Caco-2 (cell line): ENCODE results near the gene RIC3. TPM values are rescaled to one million over a fixed set of nuclear protein-coding genes. Genes with fewer than 3 reads are reported as not detected.

Experiments used
- BruUV-seq: library from RNA; stranded (reverse); fragments of 400-500 nt; replicated peaks from 2 replicates; lab custom pipeline; 2021; lab: Mats Ljungman, UMichigan
- CTCF ChIA-PET: fragments of 300-600 bp; sonication (Branson Sonifier 250); formaldehyde crosslinking; loops from one replicate; lab custom pipeline; 2022; ENCODE audit warnings: antibody characterized with exemption; lab: Charles Lee
- POLR2A ChIA-PET: fragments of 300-600 bp; sonication (Branson Sonifier 250); formaldehyde crosslinking; loops from one replicate; lab custom pipeline; 2022; ENCODE audit warnings: antibody characterized with exemption; lab: Charles Lee
- DNase-seq, 2 experiments: peaks; one replicate each; pipeline versions ENCODE4 v3.0.0 to v3.0.0-alpha.2; 2020 to 2022
- H3K27me3 ChIP-seq: replicated peaks from 2 replicates; pipeline ENCODE4 v1.6.0; 2011; ENCODE audit warnings: low read length; ENCODE audit not compliant: control insufficient read depth, insufficient read depth
- H3K36me3 ChIP-seq: 2 replicates; pipeline ENCODE4 v1.5.1; 2011; ENCODE audit warnings: low read length; ENCODE audit not compliant: control insufficient read depth, insufficient read depth
- H3K4me1 ChIP-seq: fragments of 250-450 bp; sonication (Bioruptor Pico); 2 replicates; pipeline ENCODE4 v1.5.1; 2020; ENCODE audit warnings: mild to moderate bottlenecking
- H3K4me3 ChIP-seq: 2 replicates; pipeline ENCODE4 v1.5.1; 2011; ENCODE audit warnings: low read depth, mild to moderate bottlenecking, control low read depth, low read length
- H3K9me3 ChIP-seq: fragments of 250-450 bp; sonication (Bioruptor Pico); 2 replicates; pipeline ENCODE4 v1.5.1; 2020; ENCODE audit warnings: mild to moderate bottlenecking, moderate library complexity
- H3K27ac Mint-ChIP-seq: one replicate; pipeline ENCODE4 v1.8.0; 2022; ENCODE audit warnings: mixed read lengths; ENCODE audit not compliant: unreplicated experiment
- H3K27me3 Mint-ChIP-seq: one replicate; pipeline ENCODE4 v1.8.0; 2022; ENCODE audit warnings: mixed read lengths; ENCODE audit not compliant: insufficient read depth, unreplicated experiment
- H3K36me3 Mint-ChIP-seq: one replicate; pipeline ENCODE4 v1.8.0; 2022; ENCODE audit warnings: mild to moderate bottlenecking, mixed read lengths; ENCODE audit not compliant: insufficient read depth, unreplicated experiment
- H3K4me1 Mint-ChIP-seq: one replicate; pipeline ENCODE4 v1.8.0; 2022; ENCODE audit warnings: low read depth, mixed read lengths; ENCODE audit not compliant: unreplicated experiment
- H3K4me3 Mint-ChIP-seq: one replicate; pipeline ENCODE4 v1.8.0; 2022; ENCODE audit warnings: mild to moderate bottlenecking, moderate library complexity, mixed read lengths; ENCODE audit not compliant: unreplicated experiment
- H3K9me3 Mint-ChIP-seq: one replicate; pipeline ENCODE4 v1.8.0; 2022; ENCODE audit warnings: mixed read lengths; ENCODE audit not compliant: unreplicated experiment
- intact Hi-C: fragments of 100-400 bp; cut with micrococcal nuclease; formaldehyde crosslinking; loops from one replicate; pipeline ENCODE4 v1.10.0; 2022; ENCODE audit not compliant: unreplicated experiment
- total RNA-seq: library from RNA; stranded (reverse); gene quantifications from 2 replicates; pipeline ENCODE4 v1.2.3, GENCODE V29; 2022
- TF ChIP-seq, protein P1 (sequence below), 2 experiments: fragments of 200-600 bp in 1 of 2; IDR thresholded peaks; 1 replicate in 1 of 2; 2 replicates in 1 of 2; pipeline versions ENCODE4 v1.5.1 to v1.8.0; 2011 to 2022; ENCODE audit warnings: antibody characterized with exemption in 1 of 2, control low read depth in 1 of 2, inconsistent platforms in 1 of 2, low read depth in 1 of 2, low read length in 1 of 2, mild to moderate bottlenecking in 1 of 2, moderate library complexity in 1 of 2; ENCODE audit not compliant: insufficient read depth in 1 of 2, severe bottlenecking in 1 of 2, unreplicated experiment in 1 of 2

Gene RIC3
- total RNA-seq, 1 experiment from 2014 or later: not detected

DNA sequence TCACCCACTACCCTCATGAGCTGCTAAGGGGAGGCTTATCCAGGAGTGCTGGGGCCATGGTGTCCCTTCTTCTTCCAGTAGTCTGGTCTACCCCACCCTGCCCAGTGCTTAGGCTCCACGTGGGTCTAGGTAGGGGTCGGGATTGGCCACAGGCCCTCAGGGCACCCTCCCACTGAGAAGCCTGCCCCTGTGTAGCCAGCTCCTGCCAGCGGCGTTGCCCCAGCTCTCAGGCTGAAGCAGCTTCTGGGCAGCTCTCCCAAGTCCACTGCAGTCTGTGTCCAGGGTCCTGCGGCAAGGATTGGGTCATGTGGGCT is 24.0 kb upstream of the RIC3 start:
- BruUV-seq: no TSS peak

DNA sequence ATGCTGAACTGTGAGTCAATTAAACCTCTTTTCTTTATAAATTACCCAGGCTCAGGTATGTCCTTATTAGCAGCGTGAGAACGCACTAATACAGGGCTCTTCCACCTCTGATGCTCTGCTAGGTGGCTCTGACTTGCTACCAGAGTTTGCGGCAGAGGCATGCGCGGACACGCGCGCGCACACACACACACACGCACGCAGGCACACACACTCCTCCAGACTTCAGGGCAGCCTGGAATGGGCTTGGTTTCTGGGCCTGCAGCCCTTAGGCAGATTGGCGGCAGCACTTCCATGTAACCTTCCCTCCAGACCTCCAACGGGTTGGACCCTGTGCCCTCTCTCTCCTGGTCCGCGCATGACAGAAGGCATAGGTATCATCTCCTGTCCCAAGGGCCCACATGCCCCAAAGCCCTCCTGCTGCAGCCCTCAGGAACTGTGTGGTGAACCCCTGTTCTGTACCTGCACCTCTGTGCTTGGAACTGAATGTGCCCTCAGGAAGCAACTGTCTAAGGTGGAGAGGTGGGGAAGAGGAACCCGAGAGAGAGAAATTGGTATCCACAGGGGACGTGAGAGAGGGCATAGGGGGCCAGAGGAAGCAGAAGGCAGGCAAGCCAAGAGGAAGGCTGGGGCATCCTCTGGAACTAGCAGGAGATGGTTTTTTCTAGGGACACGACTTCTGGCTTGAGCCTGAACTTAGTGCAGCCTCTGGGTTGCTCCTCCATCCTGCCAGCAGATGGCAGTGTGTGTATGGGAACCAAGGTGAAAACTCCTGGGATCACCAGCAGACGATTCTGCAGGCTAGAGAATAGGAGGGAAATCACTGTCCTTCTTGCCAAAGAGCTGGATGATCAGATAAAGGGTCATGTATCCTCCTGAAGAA is 23.4 kb upstream of the RIC3 start:
- Histone ChIP-seq H3K27me3 (no peaks in the 10 kb centered on the region; the same call in 1 of the 2 replicates), H3K4me3 (no peak overlapping the region), H3K4me1 (no peaks in the 10 kb centered on the region), H3K9me3 (no peaks in the 10 kb centered on the region), H3K36me3 (no peaks in the 10 kb centered on the region)
- Mint-ChIP-seq H3K27ac (no peak overlapping the region), H3K27me3 (peaks cover 5% of the 10 kb centered on the region), H3K4me3 (no peak overlapping the region), H3K36me3 (no peaks in the 10 kb centered on the region), H3K9me3 (no peaks in the 10 kb centered on the region), H3K4me1 (no peaks in the 10 kb centered on the region)
- intact Hi-C loops: loop anchor here (1.0 to 10.0 kb wide), 2 partner anchors 187 to 374 kb away; no protein-coding TSS in a partner anchor
- no TSS peak for BruUV-seq
- CTCF ChIA-PET: interaction anchor here (0.6 to 1.8 kb wide), 6 partner anchors 15 to 474 kb away, joined by 3 to 8 read pairs (median 4); partner anchors contain the start of gene LMO1
- POLR2A ChIA-PET: no interaction called here
- DNase-seq: peak; percentile 71 to 76
- TF ChIP-seq, protein P1, sequence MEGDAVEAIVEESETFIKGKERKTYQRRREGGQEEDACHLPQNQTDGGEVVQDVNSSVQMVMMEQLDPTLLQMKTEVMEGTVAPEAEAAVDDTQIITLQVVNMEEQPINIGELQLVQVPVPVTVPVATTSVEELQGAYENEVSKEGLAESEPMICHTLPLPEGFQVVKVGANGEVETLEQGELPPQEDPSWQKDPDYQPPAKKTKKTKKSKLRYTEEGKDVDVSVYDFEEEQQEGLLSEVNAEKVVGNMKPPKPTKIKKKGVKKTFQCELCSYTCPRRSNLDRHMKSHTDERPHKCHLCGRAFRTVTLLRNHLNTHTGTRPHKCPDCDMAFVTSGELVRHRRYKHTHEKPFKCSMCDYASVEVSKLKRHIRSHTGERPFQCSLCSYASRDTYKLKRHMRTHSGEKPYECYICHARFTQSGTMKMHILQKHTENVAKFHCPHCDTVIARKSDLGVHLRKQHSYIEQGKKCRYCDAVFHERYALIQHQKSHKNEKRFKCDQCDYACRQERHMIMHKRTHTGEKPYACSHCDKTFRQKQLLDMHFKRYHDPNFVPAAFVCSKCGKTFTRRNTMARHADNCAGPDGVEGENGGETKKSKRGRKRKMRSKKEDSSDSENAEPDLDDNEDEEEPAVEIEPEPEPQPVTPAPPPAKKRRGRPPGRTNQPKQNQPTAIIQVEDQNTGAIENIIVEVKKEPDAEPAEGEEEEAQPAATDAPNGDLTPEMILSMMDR (IDR thresholded peaks at IDR 0.05; ENCODE audit: insufficient read depth in 1 of 2, low read depth in 1 of 2, low read length in 1 of 2, severe bottlenecking in 1 of 2, unreplicated experiment in 1 of 2): peak; percentile 84 to 93

More for the DNA sequence above, 24.0 kb upstream of the RIC3 start:
- ChIA-PET POLR2A (no interaction called here), CTCF (interaction anchor here (0.6 to 1.8 kb wide), 6 partner anchors 14 to 473 kb away, joined by 3 to 8 read pairs (median 4); partner anchors contain the start of gene LMO1)
- H3K36me3 ChIP-seq: no peaks in the 10 kb centered on the region
- Mint-ChIP-seq H3K9me3 (no peaks in the 10 kb centered on the region), H3K36me3 (no peaks in the 10 kb centered on the region), H3K4me3 (no peak overlapping the region), H3K4me1 (no peaks in the 10 kb centered on the region), H3K27ac (no peak overlapping the region), H3K27me3 (peaks cover 7% of the 10 kb centered on the region)
- no peaks in the 10 kb centered on the region for H3K4me1 ChIP-seq
- TF ChIP-seq, protein P1 (IDR thresholded peaks at IDR 0.05; ENCODE audit: insufficient read depth in 1 of 2, low read depth in 1 of 2, low read length in 1 of 2, severe bottlenecking in 1 of 2, unreplicated experiment in 1 of 2): no peak
- intact Hi-C loops: loop anchor here (1.0 to 10.0 kb wide), 2 partner anchors 188 to 373 kb away; no protein-coding TSS in a partner anchor
- H3K27me3 ChIP-seq: no peaks in the 10 kb centered on the region; the same call in 1 of the 2 replicates
- no peaks in the 10 kb centered on the region for H3K9me3 ChIP-seq
- no peak for DNase-seq
- H3K4me3 ChIP-seq: no peak overlapping the region

DNA sequence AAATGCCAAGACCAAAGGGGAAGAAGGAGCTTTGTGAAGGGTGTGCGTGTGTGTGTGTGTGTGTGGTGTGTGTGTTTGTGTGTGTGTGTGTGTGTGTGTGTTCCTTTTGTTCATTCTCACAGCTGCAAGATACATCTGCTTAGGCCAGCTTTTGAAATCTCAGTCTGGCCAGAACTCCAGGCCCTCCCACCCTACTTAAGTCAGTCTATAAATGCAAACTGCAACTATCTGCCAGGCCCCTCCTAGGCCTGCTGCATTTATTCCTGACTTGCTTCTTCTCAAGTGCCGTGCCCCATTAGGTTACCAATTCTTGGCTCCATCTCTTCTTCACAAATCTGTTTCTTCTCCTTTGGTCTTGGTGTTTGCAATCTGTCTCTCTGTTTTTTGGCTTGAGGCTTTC is 21.6 kb upstream of the RIC3 start:
- H3K9me3 Mint-ChIP-seq: no peaks in the 10 kb centered on the region
- no TSS peak for BruUV-seq
- Histone ChIP-seq H3K9me3 (no peaks in the 10 kb centered on the region), H3K36me3 (no peaks in the 10 kb centered on the region), H3K4me3 (no peak overlapping the region), H3K4me1 (no peaks in the 10 kb centered on the region), H3K27me3 (no peaks in the 10 kb centered on the region)
- no peaks in the 10 kb centered on the region for H3K4me1 Mint-ChIP-seq
- ChIA-PET CTCF (no interaction called here), POLR2A (no interaction called here)
- no peak overlapping the region for H3K4me3 Mint-ChIP-seq
- intact Hi-C loops: loop anchor here (10.0 kb wide), 1 partner anchor 186 kb away; no protein-coding TSS in a partner anchor
- H3K27me3 Mint-ChIP-seq: peaks cover 5% of the 10 kb centered on the region
- no peaks in the 10 kb centered on the region for H3K36me3 Mint-ChIP-seq
- TF ChIP-seq, protein P1 (IDR thresholded peaks at IDR 0.05; ENCODE audit: insufficient read depth in 1 of 2, low read depth in 1 of 2, low read length in 1 of 2, severe bottlenecking in 1 of 2, unreplicated experiment in 1 of 2): no peak
- DNase-seq: no peak
- H3K27ac Mint-ChIP-seq: no peak overlapping the region
